NCI-H524 (cell line): ENCODE measurements around the gene IKZF1.
"Not testable (repeated sequence)": the region's sequence is repeated elsewhere in the genome, so short reads cannot be mapped to it uniquely, and the experiment has no call there.

Experiments
- DNase-seq, 2 experiments: peaks; one replicate each; lab custom pipeline; 2025; lab: John Stamatoyannopoulos, UW

Gene IKZF1

DNA sequence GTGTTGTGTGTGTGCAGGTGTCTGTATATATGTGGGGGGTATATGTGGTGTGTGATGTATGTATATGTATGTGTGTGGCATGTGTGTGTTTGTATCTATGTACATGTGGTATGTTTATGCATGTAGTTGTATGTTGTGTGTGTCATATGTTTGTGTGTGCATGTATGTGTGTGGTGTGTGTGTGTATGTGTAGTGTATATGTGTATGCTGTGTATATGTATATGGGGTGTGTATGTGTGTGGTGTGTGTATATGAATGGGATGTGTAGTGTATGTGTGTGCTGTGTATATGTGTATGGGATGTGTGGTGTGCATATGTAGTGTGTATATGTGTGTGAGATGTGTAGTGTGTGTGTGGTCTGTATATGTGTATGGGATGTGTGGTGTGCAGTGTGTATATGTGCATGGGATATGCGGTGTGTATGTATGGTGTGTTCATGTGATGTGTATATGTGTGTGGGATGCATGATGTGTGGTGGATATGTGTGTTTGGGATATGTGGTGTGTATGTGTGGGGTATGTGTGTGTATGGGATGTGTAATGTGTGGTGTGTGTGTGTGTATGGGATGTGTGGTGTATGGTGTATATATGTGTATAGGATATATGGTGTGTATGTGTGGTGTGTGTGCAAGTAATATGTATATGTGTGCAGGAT, 30.0 kb downstream of the IKZF1 start:
- DNase-seq = no peak

DNA sequence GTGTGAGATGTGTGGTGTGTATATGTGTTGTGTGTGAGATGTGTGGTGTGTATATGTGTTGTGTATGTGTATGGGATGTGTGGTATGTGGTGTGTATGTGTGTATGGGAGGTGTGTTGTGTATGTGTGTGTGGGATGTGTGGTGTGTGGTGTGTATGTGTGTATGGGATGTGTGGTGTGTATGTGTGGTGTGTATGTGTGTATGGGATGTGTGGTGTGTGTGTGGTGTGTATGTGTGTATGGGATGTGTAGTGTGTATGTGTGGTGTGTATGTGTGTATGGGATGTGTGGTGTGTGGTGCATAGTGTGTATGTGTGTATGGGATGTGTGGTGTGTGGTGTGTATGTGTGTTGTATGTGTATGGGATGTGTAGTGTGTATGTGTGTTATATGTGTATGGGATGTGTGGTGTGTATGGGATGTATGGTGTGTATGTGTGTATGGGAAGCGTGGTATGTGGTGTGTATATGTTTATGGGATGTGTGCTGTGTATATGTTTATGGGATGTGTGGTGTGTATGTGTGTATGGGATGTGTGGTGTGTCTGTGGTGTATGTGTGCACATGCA, 30.8 kb downstream of the IKZF1 start:
- DNase-seq = no peak

DNA sequence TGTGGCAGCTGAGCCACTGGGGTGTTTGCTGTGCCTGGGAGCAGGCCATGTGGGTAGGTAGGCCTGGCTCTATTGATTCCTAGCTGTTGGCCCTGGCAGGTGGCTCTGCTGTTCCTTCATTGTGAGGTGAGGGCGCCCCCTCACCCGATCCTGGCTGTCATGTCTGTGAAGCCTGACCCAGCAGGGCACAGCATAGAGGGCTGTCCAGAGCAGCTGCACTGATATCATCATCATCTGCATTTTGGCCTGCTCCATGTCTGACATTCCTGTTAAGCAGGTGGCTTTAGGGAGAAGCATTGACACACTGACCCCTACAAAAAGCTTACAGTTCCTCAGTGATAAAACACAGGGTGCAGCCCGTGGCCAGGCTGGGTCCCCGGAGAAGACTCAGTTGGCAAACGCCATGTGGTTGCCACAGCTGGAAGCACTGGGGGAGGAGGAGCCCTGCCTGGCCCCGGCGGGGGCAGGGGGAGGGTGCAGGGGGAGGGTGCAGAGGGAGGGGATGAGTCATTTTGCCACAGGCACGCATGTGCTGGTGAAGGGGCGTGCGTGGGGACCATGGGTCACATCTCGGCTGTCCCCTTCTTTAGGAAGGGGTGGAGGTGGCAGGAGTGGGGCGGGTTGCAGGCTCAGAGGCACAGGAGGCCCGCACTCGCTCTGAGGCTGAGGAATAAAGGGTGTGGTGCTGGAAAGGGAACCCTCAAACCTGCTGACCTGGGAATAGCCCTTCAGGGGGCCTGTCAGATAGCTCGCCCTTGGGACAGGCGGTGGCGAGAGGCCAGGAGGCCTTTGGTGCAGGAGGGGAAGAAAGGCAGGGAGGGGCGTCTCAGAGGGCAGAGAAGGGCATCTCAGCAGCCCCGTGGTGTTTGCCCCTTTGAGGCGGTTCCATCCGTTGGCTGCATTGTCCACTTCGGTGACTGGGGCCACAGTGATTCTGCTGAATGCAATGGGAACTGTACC, 31.6 kb downstream of the IKZF1 start:
- DNase-seq = peak in 1 of 2 experiments; percentile 23

GRCh38 chr7:50336894-50337703, 32.6 kb downstream of the IKZF1 start:
- no peak for DNase-seq

GRCh38 chr7:50339472-50339871, 35.0 kb downstream of the IKZF1 start:
- DNase-seq = not testable (repeated sequence)

GRCh38 chr7:50339990-50340500, 35.5 kb downstream of the IKZF1 start:
- DNase-seq = peak in 1 of 2 experiments; percentile 76

GRCh38 chr7:50341724-50342123, 37.2 kb downstream of the IKZF1 start:
- DNase-seq = no peak

- no peak for DNase-seq
Measured at GRCh38 chr7:50342616-50343114, 38.1 kb downstream of the IKZF1 start.

- DNase-seq = no peak
Measured at GRCh38 chr7:50346545-50347497, 42.3 kb downstream of the IKZF1 start.

GRCh38 chr7:50347693-50348092, 43.2 kb downstream of the IKZF1 start:
- DNase-seq = no peak

- no peak for DNase-seq
Measured at GRCh38 chr7:50348469-50349162, 44.1 kb downstream of the IKZF1 start.

- DNase-seq = no peak
Measured at GRCh38 chr7:50349399-50349798, 44.9 kb downstream of the IKZF1 start.

DNA sequence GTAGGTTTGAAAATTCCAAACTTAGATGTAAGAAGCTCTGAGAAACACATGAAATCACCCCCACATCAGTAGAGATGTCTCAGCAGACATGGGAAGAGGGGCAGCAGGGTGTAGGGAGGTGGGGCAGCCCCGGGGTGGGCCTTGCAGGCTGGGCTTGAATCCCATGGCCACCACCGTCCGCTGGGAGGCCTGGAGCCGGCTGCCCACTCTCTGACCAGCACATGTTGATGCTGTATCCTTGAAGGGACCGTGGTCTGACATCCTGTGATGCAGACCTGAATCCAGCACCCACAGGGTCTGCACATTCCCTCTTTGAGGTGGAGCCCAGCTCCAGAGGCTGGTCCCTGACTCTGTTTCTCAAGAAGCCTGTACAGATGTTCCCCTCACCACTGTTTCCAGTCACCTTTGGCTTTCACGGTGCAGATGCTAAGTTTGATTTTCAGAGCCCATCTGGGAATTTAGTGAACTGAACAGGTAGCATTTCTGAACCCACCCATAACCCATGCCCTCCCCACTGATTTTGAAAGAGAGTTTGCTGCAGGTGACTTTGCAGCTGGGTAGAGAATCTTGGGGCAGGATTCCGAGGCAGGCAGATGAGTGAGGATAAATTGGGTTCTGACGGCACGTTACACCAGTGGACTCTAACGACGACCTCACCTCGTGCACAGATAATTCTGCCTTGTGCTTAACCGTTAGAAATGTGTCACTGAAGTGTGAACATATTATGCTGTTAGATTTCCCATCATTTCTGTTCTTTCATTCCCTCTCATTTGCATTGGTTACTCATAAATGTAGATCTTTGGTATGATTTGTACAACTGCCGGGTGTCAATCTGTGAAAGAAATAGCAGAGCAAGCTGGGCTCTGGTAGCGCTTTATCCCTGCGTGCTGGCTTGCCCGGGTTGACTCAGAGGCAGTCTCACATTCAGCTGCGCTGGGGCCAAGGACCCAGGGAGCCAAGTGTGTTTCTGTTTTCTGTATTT, 45.7 kb downstream of the IKZF1 start:
- DNase-seq = no peak

DNA sequence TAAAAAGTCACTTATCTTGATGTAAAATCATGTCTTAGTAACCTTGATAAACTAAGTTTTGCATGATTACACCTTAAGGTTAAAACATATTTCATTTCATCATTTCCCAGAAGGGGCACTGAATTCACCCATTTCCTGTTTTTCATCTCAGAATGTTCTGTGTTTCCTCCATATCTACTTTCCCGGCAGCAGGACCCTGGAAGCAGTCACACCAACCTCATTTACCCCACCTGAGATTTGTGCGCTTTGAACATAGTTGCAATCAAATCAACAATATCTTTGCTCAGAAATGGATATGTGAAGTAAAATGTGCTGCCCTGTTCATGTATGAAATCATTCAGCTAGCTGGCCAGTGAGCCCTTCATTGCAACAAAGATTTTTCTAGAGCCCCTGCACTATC, 46.8 kb downstream of the IKZF1 start:
- DNase-seq = no peak

DNA sequence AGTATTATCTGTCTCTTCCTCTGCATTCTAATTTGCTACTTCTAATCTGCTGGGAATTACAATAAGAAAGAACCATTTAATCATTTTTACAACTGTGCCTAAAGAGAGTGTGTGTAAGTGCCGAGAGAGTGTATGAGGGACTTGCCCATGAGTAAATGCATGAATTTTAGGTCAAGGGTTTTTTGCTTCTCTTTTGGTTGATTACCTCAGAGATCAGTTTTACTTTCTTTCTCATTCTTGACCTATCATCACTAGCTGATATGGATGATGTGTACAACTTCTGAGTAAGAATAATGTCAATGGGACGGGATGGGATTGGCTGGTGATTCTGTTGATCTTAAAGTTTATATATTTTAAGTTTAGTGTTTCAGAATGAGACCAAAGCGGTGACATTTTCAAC, 47.8 kb downstream of the IKZF1 start:
- no peak for DNase-seq

GRCh38 chr7:50352751-50353150, 48.2 kb downstream of the IKZF1 start:
- DNase-seq = no peak

DNA sequence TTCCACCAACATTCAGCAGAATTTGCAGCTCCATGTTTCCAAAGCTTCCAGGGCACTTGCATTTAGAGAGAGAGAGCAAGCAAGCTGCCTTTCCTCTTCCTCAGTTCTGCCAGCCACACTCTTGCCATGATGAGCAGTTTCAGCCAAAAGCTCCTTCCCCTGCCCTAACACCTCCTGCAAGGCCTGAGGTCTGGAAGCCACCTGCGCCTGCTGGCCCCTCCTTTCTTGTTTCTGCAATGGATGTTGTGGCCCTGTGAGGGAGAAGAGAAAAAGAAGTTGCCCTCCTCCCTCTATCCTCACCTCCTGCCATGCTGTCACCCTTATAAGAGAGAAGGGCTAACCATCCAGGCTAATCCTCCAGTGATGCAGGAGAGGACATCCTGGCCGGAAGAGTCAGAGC, 48.7 kb downstream of the IKZF1 start:
- no peak for DNase-seq

GRCh38 chr7:50353894-50354595, 49.5 kb downstream of the IKZF1 start:
- no peak for DNase-seq
